Measurements from ENCODE around the gene NAA10.

Gene NAA10

DNA sequence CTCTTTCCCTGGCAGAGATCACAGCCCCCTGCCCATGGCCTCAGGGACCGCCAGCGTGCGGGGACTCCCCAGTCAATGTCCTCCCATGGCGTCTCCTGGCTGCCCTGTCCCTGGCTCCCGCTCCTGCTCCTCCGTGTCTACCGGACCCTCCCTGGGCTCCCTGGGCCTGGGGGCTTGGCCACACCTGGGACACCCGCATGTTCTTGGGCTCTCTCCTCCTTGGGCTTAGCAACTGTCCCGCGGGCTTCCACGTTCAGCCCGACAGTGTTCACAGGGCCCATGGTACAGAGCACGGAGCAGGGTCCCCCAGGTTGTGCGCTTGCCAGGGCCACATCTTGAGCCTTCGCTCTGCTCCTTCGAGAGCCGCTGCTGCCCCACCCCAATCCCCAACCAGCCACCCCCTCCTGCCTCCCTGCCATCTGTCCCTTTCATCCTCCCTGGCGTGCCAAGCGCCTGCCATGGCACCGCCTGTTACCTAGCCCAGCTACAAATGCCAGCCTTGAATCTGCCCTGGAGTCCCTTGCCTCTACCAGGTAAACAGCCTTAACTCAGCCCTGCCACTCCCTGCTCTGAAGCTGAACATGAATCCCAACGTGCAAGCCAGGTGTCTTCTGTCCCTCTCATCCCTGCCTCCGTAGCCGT lies 26.5 kb downstream of the NAA10 start:
- no peak for DNase-seq

DNA sequence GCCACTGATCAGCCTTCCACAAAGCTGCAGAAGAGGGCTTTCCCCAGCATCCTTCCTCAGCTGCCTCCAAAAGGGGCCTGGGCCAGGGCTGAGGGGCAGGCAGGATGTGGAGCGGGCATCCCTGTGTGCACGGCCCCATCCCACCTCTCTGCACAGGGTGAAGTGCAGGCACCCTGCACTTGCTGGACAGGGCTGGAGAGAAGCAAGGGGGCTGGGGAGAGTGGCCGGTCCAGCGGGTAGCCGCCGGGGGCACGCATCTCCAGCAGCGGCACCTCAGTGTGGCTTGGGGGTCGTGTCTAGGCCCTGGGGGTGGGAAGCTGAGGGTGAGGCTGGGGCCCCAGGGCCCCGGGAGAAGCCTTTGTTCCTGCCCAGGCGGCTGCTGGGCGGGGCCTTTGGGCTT lies 27.4 kb downstream of the NAA10 start:
- no peak for DNase-seq

DNA sequence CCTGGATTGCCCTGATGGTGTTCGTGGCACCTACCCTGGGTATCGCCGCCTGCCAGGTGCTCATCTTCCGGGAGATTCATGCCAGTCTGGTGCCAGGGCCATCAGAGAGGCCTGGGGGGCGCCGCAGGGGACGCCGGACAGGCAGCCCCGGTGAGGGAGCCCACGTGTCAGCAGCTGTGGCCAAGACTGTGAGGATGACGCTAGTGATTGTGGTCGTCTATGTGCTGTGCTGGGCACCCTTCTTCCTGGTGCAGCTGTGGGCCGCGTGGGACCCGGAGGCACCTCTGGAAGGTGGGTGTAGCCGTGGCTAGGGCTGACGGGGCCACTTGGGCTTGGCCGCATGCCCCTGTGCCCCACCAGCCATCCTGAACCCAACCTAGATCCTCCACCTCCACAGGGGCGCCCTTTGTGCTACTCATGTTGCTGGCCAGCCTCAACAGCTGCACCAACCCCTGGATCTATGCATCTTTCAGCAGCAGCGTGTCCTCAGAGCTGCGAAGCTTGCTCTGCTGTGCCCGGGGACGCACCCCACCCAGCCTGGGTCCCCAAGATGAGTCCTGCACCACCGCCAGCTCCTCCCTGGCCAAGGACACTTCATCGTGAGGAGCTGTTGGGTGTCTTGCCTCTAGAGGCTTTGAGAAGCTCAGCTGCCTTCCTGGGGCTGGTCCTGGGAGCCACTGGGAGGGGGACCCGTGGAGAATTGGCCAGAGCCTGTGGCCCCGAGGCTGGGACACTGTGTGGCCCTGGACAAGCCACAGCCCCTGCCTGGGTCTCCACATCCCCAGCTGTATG lies 28.5 kb downstream of the NAA10 start:
- no peak for DNase-seq

DNA sequence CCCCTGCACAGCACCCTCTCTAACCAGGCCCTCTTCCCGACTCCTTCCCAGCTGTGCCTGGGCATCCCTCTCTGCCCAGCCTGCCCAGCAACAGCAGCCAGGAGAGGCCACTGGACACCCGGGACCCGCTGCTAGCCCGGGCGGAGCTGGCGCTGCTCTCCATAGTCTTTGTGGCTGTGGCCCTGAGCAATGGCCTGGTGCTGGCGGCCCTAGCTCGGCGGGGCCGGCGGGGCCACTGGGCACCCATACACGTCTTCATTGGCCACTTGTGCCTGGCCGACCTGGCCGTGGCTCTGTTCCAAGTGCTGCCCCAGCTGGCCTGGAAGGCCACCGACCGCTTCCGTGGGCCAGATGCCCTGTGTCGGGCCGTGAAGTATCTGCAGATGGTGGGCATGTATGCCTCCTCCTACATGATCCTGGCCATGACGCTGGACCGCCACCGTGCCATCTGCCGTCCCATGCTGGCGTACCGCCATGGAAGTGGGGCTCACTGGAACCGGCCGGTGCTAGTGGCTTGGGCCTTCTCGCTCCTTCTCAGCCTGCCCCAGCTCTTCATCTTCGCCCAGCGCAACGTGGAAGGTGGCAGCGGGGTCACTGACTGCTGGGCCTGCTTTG lies 29.2 kb downstream of the NAA10 start:
- DNase-seq = no peak

DNA sequence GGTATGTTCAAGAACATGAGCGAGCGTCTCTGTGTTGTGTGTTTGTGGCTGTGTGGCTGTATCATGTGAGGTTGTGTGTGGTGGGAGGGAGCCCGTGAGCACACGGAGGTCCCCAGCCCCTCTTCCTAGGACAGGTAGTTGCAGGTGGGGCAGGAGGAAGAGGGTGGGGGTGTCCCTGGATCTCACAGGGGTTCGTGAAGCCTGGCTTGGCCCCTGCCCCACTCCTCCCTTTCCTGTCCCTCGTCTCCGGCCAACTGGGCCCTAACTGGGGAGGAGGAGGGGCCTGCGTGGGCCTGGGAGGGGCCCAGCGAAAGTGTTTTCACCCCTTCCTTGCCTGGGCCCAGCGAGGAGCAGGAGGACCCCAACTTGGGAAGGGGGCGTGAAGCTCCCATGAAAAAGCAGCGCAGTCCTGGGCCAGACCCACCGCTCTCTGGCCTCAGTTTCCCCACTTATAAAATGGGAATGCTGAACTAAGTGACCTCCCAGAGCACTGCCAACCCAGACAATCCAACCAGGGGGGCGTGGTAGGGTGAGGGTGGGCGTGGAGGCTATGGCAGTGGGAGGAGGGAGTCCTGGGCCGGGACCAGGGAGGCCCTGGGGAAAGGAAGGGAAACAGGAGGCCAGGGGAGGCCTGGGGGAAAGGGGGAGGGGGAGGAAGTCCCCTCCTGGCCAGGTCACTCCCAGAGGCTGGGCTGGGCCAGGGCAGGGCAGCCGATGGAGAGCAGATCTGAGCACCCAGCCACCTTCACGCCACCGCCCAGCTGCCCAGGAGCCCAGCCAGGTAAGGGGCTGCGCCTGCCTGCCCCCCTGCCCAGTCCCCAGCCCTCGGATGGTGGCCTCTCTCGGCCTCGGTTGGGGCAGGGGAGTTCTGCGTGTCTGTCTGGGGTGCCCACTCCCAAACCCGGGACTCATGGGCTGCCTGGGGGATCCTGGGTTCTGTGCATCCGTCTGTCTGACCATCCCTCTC lies 30.6 kb downstream of the NAA10 start, which contains the start of gene AVPR2:
Gene AVPR2, plus strand, starts transcription at position 683 of the 967 bp plus-strand sequence. CDS start 473 bp downstream, outside the sequence.
- no peak for DNase-seq

DNA sequence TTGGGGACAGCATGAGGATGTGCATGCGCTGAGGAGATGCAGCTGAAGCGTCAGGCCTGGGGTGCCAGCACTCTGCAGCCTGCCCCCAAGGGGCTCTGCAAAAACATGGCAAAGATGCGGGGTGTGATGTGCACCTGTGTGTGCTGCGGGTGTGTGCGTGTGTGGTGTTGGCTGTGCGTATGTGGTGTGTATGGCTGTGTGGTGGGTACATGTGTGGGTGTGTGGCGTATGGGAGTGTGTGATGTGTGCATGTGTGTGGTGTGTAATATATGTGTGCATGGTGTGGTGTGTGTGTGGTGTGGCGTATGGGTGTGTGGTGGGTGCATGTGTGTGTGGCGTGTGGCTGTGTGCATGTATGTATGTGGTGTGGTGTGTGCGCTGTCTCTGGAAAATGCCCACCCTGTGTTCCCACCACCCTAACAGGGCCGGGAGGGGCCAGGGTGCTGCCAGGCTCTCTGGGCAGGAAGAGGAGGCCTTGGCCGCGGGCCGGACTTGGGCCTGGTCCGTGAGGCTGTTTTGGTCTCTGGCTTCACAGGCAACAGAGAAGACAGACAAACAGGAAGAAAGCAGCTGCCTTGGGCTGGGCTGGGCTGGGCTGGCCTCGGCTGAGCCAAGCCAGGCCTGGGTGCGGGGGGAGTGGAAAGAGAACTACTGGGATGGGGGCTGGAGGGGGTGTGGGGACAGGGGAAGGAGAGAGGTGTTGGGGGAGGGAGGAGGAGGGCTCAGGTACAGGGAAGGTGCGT lies 31.4 kb downstream of the NAA10 start:
- no peak for DNase-seq

DNA sequence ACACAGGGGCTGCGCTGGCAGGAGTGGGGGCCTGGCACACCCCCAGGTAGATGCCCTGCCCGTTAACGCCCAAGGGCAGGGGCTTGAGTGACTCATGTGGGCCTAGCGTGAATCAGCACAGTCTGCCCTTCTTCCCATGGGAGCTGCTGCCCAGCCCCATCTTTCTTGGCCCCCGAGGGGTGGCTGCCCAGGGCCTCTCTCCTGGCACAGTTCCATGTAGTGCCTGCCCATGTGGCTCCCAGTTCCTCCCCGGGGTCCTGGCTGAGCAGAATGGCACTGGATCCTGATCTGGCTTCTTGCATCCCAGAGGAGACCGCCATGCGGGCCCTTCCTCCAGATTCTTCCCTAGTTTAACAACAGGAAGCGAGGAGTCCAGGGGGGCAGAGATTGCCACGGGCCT lies 32.5 kb downstream of the NAA10 start:
- no peak for DNase-seq

DNA sequence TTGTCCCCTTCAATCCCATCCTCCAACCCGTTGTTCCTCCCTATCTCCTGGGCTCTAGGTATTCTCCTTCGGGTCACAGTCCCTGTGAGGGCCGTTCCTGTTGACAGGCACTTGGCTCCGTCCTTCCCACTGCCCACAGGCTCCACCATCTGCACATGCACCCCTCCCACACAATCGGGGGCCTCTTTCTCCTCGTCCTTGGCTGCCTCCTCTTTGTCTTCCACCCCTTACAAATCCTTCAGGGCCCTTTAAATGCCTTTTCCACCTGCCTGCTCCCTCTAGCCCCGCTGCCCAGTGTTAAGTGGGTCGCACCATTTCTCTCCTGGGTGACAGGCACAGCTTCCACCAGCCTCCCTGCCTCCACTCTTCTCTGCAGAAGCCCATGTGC lies 33.1 kb downstream of the NAA10 start:
- DNase-seq = no peak

DNA sequence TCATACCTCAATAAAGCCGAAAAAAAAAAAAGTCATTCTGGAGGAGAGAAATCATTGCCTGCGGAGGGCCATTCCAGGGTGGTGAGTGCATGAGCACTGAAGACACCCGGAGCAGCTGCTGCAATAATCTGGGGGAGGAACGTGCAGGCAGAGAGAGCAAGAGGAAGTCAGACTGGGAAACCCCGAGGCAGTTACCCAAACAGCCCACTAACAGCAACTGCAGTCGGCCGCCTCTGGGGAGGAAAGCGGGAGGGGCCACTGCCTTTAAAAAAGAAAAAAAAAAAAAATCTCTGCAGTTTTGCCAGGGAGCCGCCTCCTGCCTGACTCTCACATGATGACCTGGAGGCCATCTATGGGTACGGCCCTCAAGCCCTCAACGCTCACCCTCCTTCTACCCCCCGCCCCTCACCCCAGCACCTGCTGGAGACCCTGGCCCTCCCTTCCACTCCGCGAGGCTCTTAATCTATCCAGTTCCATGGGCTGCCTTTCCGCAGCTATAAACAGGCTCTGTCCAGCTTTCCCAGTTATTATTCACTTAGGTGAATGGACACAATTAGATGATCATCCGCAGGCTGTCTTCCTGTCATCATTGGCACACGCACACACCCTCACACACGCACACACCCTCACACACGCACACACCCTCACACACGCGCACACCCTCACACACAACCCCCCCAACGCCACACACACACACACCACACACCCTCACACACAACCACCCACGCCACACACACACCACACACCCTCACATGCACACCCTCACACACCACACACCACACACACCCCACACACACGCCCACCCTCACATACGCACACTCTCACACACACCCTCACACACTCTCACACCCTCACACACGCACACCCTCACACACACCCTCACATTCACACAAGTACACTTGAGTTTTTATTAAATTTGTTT lies 33.7 kb downstream of the NAA10 start:
- peak; percentile 90 for DNase-seq

DNA sequence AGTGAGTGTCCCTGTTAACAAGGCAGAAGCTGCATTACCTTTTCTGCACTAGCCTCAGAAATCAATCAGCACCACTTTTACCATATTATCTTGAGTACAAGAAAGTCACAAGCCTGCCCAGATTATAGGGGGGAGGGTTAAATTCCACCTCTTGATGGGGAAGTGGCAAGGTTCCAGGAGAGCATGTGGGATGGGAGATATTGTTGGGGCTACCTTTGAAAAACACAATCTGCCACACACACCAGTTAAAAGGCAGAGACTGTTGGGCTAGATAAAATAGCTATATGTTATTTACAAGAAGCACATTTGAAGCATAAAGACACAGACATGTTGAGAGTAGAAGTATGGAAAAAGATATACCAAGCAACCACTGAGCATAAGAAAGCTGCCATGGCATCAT lies 36.9 kb downstream of the NAA10 start:
- no peak for DNase-seq

DNA sequence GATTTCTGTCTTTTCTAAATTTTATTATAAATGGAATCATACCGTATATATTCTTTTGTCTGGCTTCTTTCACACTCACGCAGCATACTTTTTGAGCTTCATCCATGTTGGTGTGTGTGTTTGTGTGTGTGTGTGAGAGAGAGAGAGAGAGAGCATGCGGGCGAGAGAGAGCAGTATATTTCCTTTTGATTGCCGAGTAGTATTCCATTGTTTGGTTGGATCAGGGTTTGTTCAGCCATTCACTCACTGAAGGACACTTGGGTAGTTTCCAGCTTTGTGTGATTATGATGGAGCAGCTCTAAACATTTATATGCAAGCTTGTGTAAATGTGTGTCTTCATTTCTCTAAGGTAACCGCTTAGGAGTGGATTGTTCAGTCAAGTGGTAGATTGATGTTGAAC lies 45.7 kb downstream of the NAA10 start:
- no peak for DNase-seq

DNA sequence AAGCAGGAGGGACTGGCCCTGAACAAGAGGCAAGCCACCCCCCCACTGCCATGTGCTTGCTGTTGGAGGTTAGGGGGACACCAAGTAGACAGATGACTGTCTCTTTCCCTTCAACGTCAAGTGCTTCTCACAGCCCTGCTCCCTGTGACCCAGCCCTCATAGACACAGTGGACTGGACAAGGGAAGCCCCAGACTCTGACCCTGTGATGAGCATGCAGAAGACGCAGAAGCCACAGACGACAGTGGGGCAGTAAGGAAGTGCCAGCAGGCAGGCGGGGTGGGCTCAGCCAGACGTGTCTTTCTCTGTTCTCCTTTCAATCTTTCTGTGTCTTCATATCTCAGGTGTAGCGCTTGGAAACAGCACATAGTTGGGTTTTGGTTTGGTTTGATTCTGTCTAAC lies 46.5 kb downstream of the NAA10 start:
- no peak for DNase-seq

DNA sequence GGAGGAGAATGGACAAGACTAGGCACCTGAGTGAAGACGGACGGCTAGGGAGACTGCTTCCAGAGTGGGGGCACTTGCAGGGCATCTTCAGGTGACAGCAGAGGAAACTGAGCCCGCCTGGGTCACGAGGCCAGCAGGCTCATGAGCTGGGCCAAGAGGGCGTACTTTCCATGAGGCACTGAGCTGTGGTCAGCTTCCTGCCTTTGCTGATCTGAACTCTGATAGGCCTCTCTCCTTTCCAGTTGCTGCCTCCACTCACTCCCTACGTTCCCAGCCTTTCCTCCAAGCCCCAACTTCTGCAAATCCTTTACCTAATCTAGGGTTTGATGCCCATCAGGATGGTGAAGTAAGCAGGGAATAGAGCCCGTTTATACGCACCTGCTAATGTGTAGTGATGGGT lies 47.5 kb downstream of the NAA10 start:
- no peak for DNase-seq

DNA sequence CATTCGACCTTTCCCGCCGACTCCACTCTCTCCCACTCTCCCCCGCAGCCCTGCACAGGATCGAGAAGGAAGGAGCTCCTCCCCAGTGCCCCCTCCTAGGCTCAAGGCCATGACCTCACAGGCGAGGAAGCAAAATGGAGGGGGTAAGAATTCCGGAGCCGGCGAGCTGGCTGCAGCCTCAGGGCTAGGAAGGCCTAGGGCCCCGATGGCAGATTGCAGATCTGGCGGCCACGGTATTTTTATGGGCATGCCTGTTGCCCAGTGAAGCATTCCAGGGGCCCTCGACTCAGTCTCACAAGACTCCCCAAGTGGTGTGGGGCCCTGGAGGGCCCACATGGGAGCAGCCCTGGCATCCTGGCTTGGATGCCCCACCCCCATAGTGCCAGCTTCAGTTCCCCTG lies 47.9 kb downstream of the NAA10 start:
- peak; percentile 93 for DNase-seq

DNA sequence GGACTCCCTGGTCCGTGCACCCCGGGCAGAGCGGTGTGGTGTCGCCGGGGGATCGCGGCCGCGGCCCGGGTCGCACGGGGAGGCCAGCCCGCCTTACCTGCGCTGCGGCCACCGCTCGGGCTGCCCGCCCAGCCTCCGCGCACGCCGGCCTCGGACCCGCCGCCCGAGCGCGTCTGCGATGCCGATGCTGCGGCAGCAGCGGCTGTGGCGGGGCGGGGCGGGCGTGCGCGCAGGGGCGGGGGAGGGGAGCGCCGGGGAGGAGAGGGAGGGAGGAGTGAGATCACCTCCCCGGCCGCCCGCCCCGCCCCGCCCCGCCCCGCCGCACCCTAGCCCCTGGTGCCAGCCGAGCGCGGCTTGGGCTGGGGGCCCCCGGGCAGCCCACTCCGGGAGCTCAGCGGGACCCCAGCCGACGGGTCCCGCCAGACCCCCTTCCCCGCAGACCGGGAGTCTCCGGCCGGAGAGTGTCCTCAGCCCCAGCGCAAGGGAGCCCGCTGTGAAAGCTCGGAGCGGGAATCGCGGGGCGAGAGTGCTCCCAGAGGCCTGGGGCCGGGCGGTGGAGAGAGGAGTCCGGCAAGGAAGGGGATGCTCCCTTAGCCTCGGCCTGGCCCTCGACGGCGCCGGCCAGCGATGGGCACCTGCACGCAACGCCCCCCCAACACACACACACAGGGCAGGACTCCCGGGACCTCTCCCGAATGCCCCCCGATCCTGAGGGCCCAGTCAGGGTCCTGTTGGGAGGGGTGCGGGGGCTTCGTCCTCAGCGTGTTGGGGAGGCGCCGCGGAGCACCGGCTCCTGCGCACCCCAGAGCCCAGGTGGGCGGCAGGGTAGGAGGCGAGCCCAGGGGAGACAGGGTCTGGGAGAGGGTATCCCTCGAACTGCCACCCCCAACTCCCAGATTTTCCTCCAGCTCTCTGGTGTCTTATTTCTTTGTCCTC lies 48.6 kb downstream of the NAA10 start, which contains the start of gene L1CAM:
Gene L1CAM, minus strand, starts transcription at position 206 of the 936 bp plus-strand sequence. CDS start 10,337 bp downstream, outside the sequence.
- DNase-seq = peak; percentile 74

DNA sequence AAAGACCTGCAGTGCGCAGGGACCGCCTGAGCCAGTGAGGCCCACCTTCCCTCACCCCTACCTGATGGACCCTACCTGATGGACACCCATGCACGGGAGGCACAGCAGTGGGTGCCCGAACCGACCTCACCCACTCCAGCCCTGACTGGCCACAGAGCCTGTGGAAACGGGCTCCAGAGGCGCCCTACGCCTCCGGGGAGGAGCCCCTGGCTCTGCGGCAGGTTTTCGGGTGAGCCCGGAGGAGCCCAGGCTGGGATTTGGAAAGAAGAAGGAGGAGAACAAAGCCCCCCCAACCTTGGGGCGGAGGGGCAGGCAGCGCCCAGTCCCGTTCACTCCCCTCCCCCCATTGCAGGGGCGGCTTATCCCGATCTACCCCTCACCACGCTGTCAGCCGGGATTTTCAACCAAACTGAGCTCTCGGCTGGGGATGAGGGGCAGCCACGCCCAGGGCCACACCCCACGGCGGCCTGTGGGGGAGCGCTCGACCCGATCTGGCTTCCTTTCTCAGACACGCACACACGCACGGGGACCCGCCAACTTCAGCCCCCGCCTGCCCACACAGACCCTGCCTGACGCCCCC lies 49.5 kb downstream of the NAA10 start:
- DNase-seq = no peak

DNA sequence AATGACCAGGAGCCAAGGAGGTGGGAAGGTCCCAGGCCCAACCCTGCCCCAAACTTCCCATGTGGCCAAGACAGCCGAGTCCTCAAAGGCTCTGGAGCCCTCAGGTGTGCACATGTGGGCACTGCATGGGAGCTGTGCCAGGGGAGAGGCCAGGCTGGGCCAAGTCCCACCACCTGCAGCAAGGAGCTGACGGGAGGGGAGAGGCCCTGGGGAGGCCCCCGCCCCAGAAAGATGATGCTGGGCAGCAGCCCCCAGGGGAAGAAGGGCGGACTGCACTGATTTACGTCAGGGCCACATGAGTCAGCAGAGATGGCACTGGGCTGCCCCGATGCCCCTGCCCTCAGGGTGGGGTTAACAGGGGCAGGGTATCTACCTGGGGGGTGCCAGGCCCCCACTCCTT lies 50.2 kb downstream of the NAA10 start:
- no peak for DNase-seq

DNA sequence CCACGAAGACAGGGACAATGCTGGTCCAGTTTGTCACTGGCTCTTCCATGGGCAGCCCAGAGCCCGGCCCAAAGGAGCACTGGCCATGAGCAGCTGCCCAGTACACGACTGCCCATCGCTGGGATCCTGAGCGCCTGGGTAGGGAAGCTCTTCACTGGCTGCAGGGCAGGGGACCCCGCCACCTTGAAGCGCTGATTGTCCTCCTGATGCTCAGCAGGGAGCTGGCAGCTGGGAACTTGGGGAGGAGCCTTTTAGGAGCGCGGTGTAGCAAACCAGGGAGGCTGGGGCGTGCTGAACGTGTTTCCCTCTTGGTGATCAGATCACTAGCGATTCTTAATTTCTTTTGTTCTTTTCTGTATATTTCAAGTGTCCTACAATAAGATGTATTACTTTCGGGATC lies 50.7 kb downstream of the NAA10 start:
- DNase-seq = no peak

DNA sequence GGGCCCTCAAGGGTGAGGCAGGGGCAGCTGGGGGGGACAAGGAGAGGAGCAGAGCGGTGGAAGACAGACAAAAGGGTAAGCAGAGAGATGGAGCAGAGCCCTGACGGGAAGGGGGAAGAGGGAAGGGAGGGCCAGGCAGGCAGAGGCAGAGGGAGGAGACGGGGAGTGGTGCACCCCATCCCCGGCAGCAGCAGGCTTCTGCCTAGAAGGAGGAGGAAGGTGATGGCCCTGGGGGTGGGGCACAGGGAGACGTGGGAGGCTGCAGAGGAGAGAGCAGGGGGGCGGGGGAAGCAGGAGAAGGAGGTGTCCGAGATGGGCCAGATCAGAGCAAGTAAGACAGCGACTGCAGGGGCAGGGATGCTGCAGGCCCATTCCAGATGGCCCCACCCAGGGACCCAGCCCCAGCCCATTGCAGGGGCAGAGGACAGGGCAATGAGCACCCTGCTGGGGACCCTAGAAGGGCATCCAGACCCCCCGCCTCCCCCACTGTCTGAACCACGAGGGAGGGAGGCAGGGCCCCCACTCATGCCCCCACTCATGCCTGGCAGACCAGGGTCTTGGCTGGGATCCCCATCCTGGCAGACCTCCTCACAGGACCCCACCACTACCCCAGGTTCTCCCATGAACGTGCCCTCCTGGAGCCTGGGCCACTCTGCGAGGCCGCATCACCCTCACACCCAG lies 51.5 kb downstream of the NAA10 start:
- DNase-seq = no peak

Data from islet precursor cell (in vitro differentiated cells).